HG03442 (cell line): Measurements from ENCODE around the gene FLRT1.

Experiments used
- ATAC-seq: cut with Tn5 transposase; IDR thresholded peaks from one replicate; pipeline ENCODE4 v1.9.1; 2021; ENCODE audit warnings: mild to moderate bottlenecking, moderate library complexity; ENCODE audit not compliant: unreplicated experiment

FLRT1 gene

GRCh38 chr11:64022125-64022784 lies 13.5 kb upstream of the FLRT1 start:
- no peak for ATAC-seq

- no peak for ATAC-seq
Measured at GRCh38 chr11:64023712-64024710, 11.7 kb upstream of the FLRT1 start.

GRCh38 chr11:64025205-64025604 lies 10.5 kb upstream of the FLRT1 start:
- ATAC-seq = no peak

- ATAC-seq = no peak
Measured at GRCh38 chr11:64026575-64027205, 9.0 kb upstream of the FLRT1 start.

- no peak for ATAC-seq
Measured at GRCh38 chr11:64027651-64028397, 7.9 kb upstream of the FLRT1 start.

- ATAC-seq = no peak
Measured at GRCh38 chr11:64028398-64029115, 7.2 kb upstream of the FLRT1 start.

- no peak for ATAC-seq
Measured at GRCh38 chr11:64029773-64030172, 6.0 kb upstream of the FLRT1 start.

- no peak for ATAC-seq
Measured at GRCh38 chr11:64031001-64031400, 4.7 kb upstream of the FLRT1 start.

GRCh38 chr11:64032050-64032449 lies 3.7 kb upstream of the FLRT1 start:
- ATAC-seq = no peak

- no peak for ATAC-seq
Measured at GRCh38 chr11:64034411-64034811, 1.3 kb upstream of the FLRT1 start.

- no peak for ATAC-seq
Measured at GRCh38 chr11:64035081-64035524, 628 bp upstream of the FLRT1 start.

GRCh38 chr11:64036087-64037026 lies 626 bp downstream of the FLRT1 start:
- ATAC-seq = no peak

GRCh38 chr11:64037027-64037634 lies 1.4 kb downstream of the FLRT1 start:
- ATAC-seq = no peak

- ATAC-seq = no peak
Measured at GRCh38 chr11:64038500-64038899, 2.8 kb downstream of the FLRT1 start.

GRCh38 chr11:64039012-64039665 lies 3.4 kb downstream of the FLRT1 start:
- no peak for ATAC-seq

- ATAC-seq = no peak
Measured at GRCh38 chr11:64040684-64041322, 5.1 kb downstream of the FLRT1 start.

GRCh38 chr11:64041846-64042245 lies 6.1 kb downstream of the FLRT1 start:
- no peak for ATAC-seq

- ATAC-seq = no peak
Measured at GRCh38 chr11:64042301-64042700, 6.6 kb downstream of the FLRT1 start.
